Midbrain (tissue), 1 donor: ENCODE results near the gene TSR3.

Experiments used
- DNase-seq: peaks from one replicate; lab custom pipeline; 2025; lab: John Stamatoyannopoulos, UW

Gene TSR3

DNA sequence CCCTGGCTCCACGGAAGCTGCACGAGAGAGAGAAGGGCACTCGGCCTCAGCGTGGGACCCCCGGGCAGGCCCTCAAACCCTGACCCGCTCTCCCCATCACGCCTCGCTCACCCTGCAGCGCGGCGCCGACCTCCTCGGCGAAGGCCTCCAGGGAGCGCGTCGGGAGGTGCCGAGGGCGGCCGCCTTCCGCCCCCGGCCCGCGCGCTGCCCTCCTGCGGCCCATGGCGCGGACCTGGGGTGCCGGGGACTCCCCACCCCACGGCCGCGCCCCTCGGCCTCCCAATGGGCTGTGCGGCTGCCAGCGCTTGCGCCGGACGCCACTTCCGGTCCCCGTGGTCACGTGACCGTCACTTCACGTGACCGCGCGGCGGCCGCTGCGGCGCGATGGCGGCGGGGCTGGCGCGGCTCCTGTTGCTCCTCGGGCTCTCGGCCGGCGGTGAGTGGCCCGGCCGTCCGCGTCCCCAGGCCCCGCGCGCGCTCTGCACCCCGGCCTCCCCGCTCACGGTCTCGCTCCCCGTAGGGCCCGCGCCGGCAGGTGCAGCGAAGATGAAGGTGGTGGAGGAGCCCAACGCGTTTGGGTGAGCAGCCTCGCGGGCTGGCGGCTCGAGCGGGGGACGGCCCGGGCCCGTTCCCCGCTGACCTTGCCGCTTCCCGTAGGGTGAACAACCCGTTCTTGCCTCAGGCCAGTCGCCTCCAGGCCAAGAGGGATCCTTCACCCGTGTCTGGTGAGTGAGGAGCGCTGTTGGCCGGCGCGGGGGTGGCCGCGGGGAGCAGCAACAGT lies at the start of gene TSR3, which contains the start of gene GNPTG:
TSR3 (minus strand) TSS at position 297 of the 781 bp plus-strand sequence; CDS start at position 223, 74 bp downstream.
GNPTG (plus strand) TSS at position 350 of the 781 bp plus-strand sequence; CDS start at position 385, 35 bp downstream.
- DNase-seq = peak; percentile 75

DNA sequence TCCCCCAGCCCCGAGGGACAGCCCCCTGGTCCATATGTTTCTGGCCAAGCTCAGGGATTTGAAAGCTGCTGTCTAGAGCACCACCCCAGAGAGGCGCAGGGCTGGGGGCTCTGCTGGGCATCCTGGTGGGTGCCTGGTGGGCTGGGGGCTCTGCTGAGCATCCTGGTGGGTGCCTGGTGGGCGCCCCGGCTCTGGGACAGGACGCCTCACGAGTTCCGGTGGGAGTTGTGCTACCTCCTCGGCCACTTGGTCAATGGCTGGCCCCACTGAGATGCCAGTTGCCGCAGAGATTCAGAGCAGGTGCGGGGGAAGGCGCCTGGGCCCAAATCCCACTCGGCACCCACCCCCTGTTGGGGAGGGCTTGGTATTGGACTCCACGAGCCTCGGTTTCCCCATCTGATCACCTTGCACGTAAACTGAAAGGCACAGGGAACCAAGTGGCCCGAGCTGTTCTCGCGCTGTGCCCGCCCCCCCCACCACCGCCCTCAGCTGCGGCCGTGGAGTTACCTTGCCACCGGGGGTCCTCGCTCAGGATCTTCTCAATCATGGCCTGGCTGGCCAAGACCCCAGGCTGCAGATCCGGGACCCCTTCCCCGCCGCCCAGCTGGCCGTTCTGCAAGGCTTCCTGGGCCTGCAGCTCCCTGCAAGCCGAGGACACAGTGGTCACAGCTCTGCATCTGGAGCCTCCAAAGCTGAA lies 49.5 kb upstream of the TSR3 start:
- DNase-seq = no peak

GRCh38 chr16:1398826-1399581 lies 47.3 kb upstream of the TSR3 start:
- DNase-seq = no peak

GRCh38 chr16:1398351-1398750 lies 46.7 kb upstream of the TSR3 start:
- DNase-seq = no peak

GRCh38 chr16:1397779-1398178 lies 46.1 kb upstream of the TSR3 start:
- no peak for DNase-seq

GRCh38 chr16:1395444-1396031 lies 43.9 kb upstream of the TSR3 start:
- no peak for DNase-seq

GRCh38 chr16:1394367-1394951 lies 42.8 kb upstream of the TSR3 start:
- DNase-seq = no peak

DNA sequence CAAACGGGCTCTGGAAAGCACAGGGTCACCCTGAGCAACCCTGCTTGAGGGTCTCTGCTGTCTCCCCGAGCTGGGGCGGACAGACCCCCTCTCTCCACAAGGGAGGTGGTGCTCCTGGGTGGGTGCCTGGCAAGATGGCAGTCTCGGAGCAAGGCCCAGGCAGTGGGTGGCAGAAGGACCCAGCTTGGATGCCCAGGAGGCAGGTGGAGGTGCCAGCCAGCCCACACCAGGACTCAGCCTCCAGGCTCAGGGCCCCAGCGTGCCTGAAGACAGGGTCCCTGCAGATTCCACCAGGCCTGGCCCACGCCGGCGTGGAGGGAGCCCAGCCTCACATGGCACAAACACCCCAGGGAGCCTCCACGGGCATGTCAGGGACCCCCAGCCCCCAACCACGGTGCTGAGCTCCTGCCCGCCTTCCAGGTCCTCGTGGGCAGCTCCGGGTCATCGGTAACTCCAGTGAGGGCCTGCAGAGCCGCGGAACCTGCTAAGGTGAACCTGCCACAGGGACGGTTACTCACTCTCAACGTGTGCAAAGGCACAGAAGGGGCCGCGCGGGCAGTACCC lies 42.0 kb upstream of the TSR3 start:
- DNase-seq = no peak

DNA sequence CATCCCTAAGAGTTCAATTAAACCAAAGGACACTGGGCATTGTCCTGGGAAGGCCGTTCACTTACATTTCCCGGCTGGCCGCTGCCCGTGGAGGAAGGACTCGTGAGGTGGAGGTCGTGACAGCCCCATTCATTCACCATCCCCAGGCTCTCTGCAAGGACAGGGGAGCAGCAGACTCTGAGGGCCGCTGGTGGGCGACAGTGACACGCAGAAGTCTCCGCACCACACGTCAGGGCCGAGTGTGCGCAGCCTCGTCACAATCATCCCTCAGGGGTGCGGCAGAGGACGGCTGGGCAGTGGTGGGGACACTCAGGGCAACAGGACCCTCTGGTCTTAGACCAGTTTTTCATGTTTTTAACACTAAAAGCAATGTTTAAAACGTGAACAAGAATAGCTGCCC lies 41.1 kb upstream of the TSR3 start:
- no peak for DNase-seq

DNA sequence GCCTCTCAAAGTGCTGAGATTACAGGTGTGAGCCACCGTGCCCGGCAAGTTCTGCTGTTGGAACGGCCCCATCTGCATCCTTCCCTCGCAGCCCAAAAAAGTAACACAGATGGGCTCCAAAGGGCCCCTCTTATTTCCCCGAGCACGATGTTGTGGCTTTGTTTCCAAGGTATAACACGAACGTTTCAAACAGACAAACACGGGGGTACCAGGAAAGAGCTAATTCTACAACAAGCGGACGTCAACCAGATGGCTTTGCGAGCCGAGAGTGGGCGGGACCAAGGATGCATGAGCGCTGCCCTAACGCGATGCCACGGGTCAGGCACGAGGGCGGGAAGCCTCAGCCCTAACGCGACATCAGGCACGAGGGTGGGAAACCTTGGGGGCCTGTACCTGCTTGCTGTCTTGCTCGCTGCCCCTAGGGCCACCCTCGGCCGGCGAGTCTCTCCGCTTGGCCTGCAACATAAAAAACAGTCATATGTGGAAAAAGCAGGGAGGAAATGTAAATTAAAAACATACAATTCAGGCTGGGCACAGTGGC lies 38.6 kb upstream of the TSR3 start:
- no peak for DNase-seq

GRCh38 chr16:1389762-1390161 lies 38.1 kb upstream of the TSR3 start:
- no peak for DNase-seq

DNA sequence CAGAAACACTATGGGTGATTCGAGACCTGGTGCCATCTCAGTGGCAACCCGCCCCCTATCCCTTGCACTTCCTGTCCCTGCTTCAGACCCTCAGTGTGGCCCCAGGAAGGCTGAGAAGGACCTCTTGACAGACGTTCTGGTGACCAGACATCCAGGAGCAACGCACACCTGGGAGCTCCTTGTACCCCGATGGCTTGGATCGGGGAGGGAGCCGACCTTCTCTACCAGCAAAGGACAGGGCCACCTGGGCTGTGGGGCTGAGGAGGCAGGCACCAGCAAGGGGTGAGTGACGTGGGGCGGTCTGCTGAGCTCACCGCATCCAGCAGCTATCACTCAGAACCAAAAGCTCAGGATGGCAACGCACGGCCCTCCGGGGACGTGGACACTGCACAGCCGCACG lies 35.7 kb upstream of the TSR3 start:
- no peak for DNase-seq

DNA sequence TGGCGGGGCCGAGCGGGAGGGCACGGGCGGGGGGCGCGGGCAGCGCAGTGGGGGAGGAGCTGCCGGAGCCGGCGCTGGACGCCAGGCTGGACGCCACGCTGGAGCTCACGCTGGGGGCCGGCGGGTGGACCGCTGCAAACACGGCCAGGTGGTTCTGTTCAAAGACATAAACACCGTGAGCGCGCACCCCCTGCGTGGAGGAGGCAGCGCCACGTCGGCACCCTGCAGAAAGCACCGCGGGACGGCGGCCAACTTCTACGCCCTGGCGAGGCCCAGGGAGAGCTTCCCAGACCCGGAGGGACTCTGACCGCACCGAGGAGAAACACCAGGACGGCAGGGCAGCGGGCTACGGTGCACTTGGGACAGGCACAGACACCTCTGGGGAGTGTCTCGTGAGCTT lies 33.6 kb upstream of the TSR3 start:
- DNase-seq = no peak

DNA sequence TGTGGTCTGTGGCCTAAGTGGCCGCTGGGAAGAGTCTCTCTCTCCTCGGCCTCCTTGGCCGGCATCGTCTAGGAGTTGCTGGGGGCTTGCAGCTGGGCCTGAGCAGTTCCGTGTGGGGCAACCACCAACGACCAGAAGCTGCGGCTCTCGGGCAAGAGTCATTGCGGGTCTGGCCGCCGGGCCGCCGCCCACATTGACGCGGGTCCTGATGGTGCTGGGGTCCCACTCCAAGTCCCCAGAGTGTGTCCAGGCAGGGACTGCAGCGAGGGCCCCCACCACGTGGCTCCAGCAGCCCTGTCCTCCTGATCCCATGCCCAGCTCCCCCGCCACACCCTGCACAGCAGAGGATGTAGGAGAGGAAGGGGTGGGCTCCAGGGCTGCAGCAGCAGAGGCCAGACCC lies 31.9 kb upstream of the TSR3 start:
- no peak for DNase-seq

GRCh38 chr16:1381612-1382406 lies 30.1 kb upstream of the TSR3 start:
- no peak for DNase-seq

GRCh38 chr16:1380195-1380594 lies 28.5 kb upstream of the TSR3 start:
- DNase-seq = no peak

DNA sequence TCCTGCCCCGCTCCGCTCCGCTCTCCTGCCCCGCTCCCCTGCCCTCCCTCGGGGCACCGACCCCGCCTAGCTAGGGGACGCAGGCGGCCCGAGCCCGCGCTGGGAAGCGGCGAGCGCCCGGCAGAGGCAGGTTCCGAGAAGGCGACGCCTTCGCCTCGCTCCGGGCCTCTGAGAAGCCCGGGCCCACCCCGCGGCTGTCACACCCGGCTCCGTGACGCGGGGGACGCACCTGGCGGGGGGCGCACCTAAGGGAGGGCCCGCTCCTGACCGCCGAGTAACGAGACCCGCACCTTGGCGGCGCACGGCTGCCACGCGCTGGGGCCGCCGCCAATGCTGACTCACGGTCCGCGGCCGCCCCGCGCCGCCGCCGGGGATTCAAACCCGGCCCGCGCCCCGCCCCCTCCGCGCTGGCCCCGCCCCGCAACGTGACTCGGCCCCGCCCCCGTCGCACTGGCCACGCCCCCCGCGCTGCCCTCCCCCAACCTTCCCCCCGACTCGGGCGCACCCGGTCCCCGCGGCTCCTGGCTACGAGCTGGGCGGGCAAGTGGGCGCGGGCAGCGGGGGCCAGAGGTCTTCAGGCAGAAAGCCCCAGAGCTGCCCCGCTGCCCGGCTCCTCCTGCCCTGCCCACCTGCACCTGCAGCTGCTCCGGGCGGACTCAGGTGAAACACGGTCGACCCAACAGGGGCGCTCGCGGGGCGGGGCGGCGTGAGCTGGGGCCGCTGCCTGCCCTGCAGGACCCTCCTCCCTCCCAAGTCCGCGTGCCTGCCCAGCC lies 27.8 kb upstream of the TSR3 start:
- DNase-seq = peak; percentile 30

DNA sequence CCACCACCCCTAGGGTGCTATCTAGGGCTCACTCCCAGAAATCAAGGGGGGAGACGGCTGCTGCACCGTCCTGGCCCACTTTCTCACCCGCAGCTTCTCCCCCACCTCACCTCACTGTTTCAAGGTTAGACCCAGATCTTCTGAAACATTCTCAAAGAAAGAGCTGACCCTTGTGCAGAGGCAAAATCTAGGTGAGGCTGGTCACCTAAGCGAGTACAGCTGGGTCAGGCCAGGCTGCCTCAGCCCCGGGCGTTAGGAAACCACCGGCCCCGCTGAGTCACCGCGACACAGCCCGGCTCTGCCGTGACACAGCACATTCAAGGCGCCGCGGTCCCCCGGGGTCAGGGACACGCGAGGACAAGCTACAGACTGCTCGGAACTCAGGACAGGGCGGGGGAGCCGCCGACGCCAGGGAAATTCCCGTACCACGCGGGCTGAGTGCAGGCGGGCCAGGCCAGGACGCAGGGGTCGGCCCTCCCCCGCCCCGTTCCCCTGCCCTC lies 27.2 kb upstream of the TSR3 start:
- peak; percentile 30 for DNase-seq

GRCh38 chr16:1378087-1378803 lies 26.6 kb upstream of the TSR3 start:
- DNase-seq = no peak
